ENCODE results near the gene SLIT1. TPM values are rescaled to one million over a fixed set of nuclear protein-coding genes. Genes with fewer than 3 reads are reported as not detected.

Gene SLIT1
- total and polyA plus RNA-seq, 2 of the 8 experiments (the other 6 are each of a cell fraction or from before 2014, with no cell fraction given), result 0.70 to 0.88 TPM

DNA sequence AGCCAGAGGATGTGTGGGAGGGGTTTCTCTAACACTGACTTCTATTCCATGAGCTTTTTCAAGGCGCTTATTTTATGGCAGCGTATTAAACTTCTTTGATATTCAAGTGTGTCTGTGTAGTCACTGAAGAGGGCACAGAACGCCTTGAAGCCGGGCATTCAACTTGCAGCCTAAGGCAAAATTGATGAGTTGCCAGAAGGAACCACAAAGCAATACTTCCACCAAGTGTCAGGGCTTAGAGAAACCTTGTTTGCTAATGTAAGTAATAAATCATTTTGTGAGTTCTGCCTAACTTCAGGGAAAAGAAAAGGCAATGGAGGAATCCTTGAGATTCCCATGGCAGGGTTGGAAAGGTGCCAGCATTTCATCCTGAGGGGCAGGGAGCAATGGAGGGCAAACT is 189.9 kb downstream of the SLIT1 start:
- no peak for FAIRE-seq
- WGBS, 2 experiments (ENCODE audit: extremely low coverage in 1 of 2, insufficient coverage in 1 of 2, insufficient read length in 1 of 2, insufficient replicate concordance in 2 of 2, low coverage in 1 of 2, low lambda C conversion rate in 2 of 2, missing lambda C conversion rate in 1 of 2), result 80% methylated on average over 4 of the region's 4 CpGs; no CpG with 5 or more reads in 1 of the 2 experiments

More for the DNA sequence above, 189.9 kb downstream of the SLIT1 start:
- ChIA-PET POLR2A (ENCODE audit: partially characterized antibody) (no interaction called here), CTCF (ENCODE audit: partially characterized antibody) (interaction anchor here (0.7 to 2.9 kb wide), 8 partner anchors 8 to 63 kb away, joined by 3 to 15 read pairs (median 6); no protein-coding TSS in a partner anchor)
- no peak overlapping the region for H2BK5ac ChIP-seq (ENCODE audit: low read depth, low read length)
- no peak overlapping the region for H3K4me3 ChIP-seq (ENCODE audit: extremely low read depth in 1 of 4, insufficient read depth in 2 of 4, low read depth in 3 of 4, low read length in 4 of 4)
- no peaks in the 10 kb centered on the region for H3K9me3 ChIP-seq (ENCODE audit: insufficient read depth in 2 of 2, low read depth in 1 of 2, low read length in 1 of 2)
- H3K56ac ChIP-seq (replicated peaks; ENCODE audit: insufficient read length, low read depth, low read length), result no peak overlapping the region
- H3K36me3 ChIP-seq (ENCODE audit: control insufficient read depth in 2 of 4, insufficient read depth in 4 of 4, low read length in 3 of 4), result no peaks in the 10 kb centered on the region
- no peak overlapping the region for H3K4me2 ChIP-seq (ENCODE audit: insufficient read depth in 1 of 2, low read depth in 2 of 2, low read length in 2 of 2)
- no peak overlapping the region for H4K91ac ChIP-seq (replicated peaks; ENCODE audit: insufficient read length, low read length)
- H3K23ac ChIP-seq (ENCODE audit: insufficient read length), result no peak overlapping the region
- H4K5ac ChIP-seq (ENCODE audit: insufficient read length, low read depth, low read length), result no peak overlapping the region
- H3K27ac ChIP-seq (ENCODE audit: low read depth, low read length), result no peak overlapping the region
- no peak overlapping the region for H2BK120ac ChIP-seq (replicated peaks; ENCODE audit: low read depth, low read length)
- no peak overlapping the region for H4K8ac ChIP-seq (ENCODE audit: extremely low read depth, insufficient read depth, low read length)
- no peaks in the 10 kb centered on the region for H3K23me2 ChIP-seq (ENCODE audit: low read depth, low read length)
- no peaks in the 10 kb centered on the region for H3K79me2 ChIP-seq (ENCODE audit: control insufficient read depth in 1 of 2, insufficient read depth in 2 of 2, low read length in 2 of 2)
- no peak overlapping the region for H2BK20ac ChIP-seq (ENCODE audit: low read length)
- H3K14ac ChIP-seq (ENCODE audit: insufficient read length), result no peak overlapping the region
- H2AFZ ChIP-seq (ENCODE audit: low read length), result no peak overlapping the region
- no peak for DNase-seq (ENCODE audit: low read depth in 1 of 2, low spot score in 2 of 2)
- no peak for TF ChIP-seq RBBP5 (IDR thresholded peaks at IDR 0.05; ENCODE audit: borderline replicate concordance, low read depth, low read length)
- no peak for TF ChIP-seq TAF7 (optimal IDR thresholded peaks at IDR 0.05; ENCODE audit: borderline replicate concordance, low read depth, low read length)
- no peaks in the 10 kb centered on the region for H3K27me3 ChIP-seq (replicated peaks in 1 of 4; ENCODE audit: control insufficient read depth in 3 of 4, extremely low read depth in 1 of 4, insufficient read depth in 3 of 4, low read length in 3 of 4)
- peaks cover 0 to 2% (median 0%) of the 10 kb centered on the region in 4 experiments; a peak in 1 of 7 replicates for H3K4me1 ChIP-seq (replicated peaks in 1 of 4; ENCODE audit: control insufficient read depth in 3 of 4, insufficient read depth in 4 of 4, low read length in 3 of 4)
- no peak overlapping the region for H2BK15ac ChIP-seq (ENCODE audit: low read length)
- H3K9ac ChIP-seq (replicated peaks in 1 of 4; ENCODE audit: extremely low read depth in 1 of 4, low read depth in 3 of 4, low read length in 3 of 4), result no peak overlapping the region
- H4K20me1 ChIP-seq (replicated peaks in 1 of 2; ENCODE audit: control insufficient read depth in 1 of 2, insufficient read depth in 2 of 2, low read length in 2 of 2), result no peaks in the 10 kb centered on the region
- H3K79me1 ChIP-seq (ENCODE audit: low read depth, low read length), result no peaks in the 10 kb centered on the region
- H3K4ac ChIP-seq (replicated peaks; ENCODE audit: insufficient read length, low read depth, low read length), result no peak overlapping the region
- no peak overlapping the region for H2AK5ac ChIP-seq (ENCODE audit: low read depth, low read length)
- H3K18ac ChIP-seq (ENCODE audit: extremely low read depth, low read length), result no peak overlapping the region
- no peak overlapping the region for H2BK12ac ChIP-seq (ENCODE audit: low read depth, low read length)

Data from H1 (cell line).